NB4 (cell line): ENCODE results near the gene ANKRD13D.

Experiments used
- CTCF ChIP-seq: IDR thresholded peaks from one replicate; pipeline ENCODE4 v1.5.1; 2012; ENCODE audit warnings: low read depth, low read length
- MAX ChIP-seq: IDR thresholded peaks from 2 replicates; pipeline ENCODE4 v1.6.1; 2011; ENCODE audit warnings: low read depth, low read length
- POLR2A ChIP-seq: IDR thresholded peaks from 2 replicates; pipeline ENCODE4 v1.6.1; 2011; ENCODE audit warnings: mild to moderate bottlenecking; ENCODE audit not compliant: insufficient read length; ENCODE audit errors: extremely low read depth

GRCh38 chr11:67280788-67281551, 8.1 kb upstream of the ANKRD13D start:
- TF ChIP-seq CTCF (no peak), POLR2A (no peak), MAX (no peak)
